Smooth muscle cell (in vitro differentiated cells): Measurements from ENCODE around the gene GFM1. TPM values are rescaled to one million over a fixed set of nuclear protein-coding genes. Genes with fewer than 3 reads are reported as not detected.
"Not testable (repeated sequence)": the region's sequence is repeated elsewhere in the genome, so short reads cannot be mapped to it uniquely, and the experiment has no call there.

Experiments used
- DNase-seq: peaks from one replicate; lab custom pipeline; 2025; ENCODE audit not compliant: unreplicated experiment; lab: John Stamatoyannopoulos, UW
- H2AFZ ChIP-seq: fragments of 200-600 bp; sonication (generic); 2 replicates; pipeline ENCODE4 v1.6.0; 2016; ENCODE audit warnings: antibody characterized with exemption, low read depth, mild to moderate bottlenecking
- H3F3A ChIP-seq: fragments of 200-600 bp; sonication (generic); 2 replicates; pipeline ENCODE4 v1.6.0; 2017; ENCODE audit warnings: antibody characterized with exemption, low read depth
- H3K27ac ChIP-seq: fragments of 200-600 bp; sonication (generic); 2 replicates; pipeline ENCODE4 v1.5.1; 2016; ENCODE audit warnings: low read depth, mild to moderate bottlenecking
- H3K27me3 ChIP-seq: fragments of 200-600 bp; sonication (generic); 2 replicates; pipeline ENCODE4 v1.6.1; 2016; ENCODE audit warnings: low read depth, mild to moderate bottlenecking
- H3K36me3 ChIP-seq: fragments of 200-600 bp; sonication (generic); 2 replicates; pipeline ENCODE4 v1.5.1; 2016; ENCODE audit warnings: low read depth
- H3K4me1 ChIP-seq: fragments of 200-600 bp; sonication (generic); 2 replicates; pipeline ENCODE4 v1.5.1; 2016; ENCODE audit warnings: low read depth
- H3K4me2 ChIP-seq: fragments of 200-600 bp; sonication (generic); 2 replicates; pipeline ENCODE4 v1.6.0; 2016; ENCODE audit warnings: mild to moderate bottlenecking
- H3K4me3 ChIP-seq: fragments of 200-600 bp; sonication (generic); 2 replicates; pipeline ENCODE4 v1.5.1; 2016; ENCODE audit warnings: mild to moderate bottlenecking
- H3K79me2 ChIP-seq: fragments of 200-600 bp; sonication (generic); 2 replicates; pipeline ENCODE4 v1.6.0; 2016; ENCODE audit warnings: low read depth, mild to moderate bottlenecking
- H3K9ac ChIP-seq: fragments of 200-600 bp; sonication (generic); 2 replicates; pipeline ENCODE4 v1.6.0; 2016; ENCODE audit warnings: low read depth
- H3K9me3 ChIP-seq: fragments of 200-600 bp; sonication (generic); replicated peaks from 2 replicates; pipeline ENCODE4 v1.5.1; 2016; ENCODE audit warnings: low read depth
- H4K20me1 ChIP-seq: fragments of 200-600 bp; sonication (generic); 2 replicates; pipeline ENCODE4 v1.6.0; 2016; ENCODE audit warnings: low read depth
- WGBS: methylation state at CpG from one replicate; pipeline ENCODE4 v1.1.7; 2016; ENCODE audit warnings: low lambda C conversion rate; 5-methylcytosine and 5-hydroxymethylcytosine counted together
- polyA plus RNA-seq: library from polyadenylated mRNA; unstranded; fragments of >200 nt; fragmentation: Nextera tagmentation; extraction: Ambion mirVana; gene quantifications from 2 replicates; pipeline ENCODE4 v1.2.1, GENCODE V29; 2016
- total RNA-seq: library from RNA; depleted of rRNA; stranded (reverse); fragments of >200 nt; gene quantifications from 2 replicates; pipeline ENCODE4 v1.2.3, GENCODE V29; 2014
- TF ChIP-seq, protein P1 (sequence below): fragments of 200-600 bp; sonication (generic); IDR thresholded peaks from 2 replicates; pipeline ENCODE4 v1.5.1; 2017; ENCODE audit warnings: borderline replicate concordance, mild to moderate bottlenecking, antibody characterized with exemption; ENCODE audit not compliant: insufficient read depth, poor library complexity, severe bottlenecking

The GFM1 gene
- total and polyA plus RNA-seq, 2 experiments from 2014 or later = 19.4 to 34.9 TPM

DNA sequence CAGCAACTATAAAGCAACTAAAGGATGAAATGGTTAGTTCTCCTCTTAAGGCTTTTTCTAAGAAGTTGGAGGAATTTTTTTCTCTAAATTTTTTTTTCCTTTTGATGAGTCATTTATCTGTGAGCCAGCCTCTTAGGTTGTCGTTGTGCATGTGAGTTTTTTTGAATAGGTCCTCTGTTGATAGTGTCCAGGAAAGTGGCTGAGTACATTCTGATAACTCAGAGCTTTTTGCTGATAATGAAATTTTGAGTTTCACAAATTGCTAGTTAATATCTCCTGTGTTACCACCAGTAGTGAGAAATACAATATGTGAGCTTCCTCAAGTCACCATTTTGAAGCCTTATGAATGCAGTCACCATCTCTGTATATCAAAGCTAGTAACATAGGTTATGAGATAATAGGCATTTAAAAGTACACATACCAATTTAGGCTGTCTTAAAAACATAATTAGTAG lies 35.2 kb downstream of the GFM1 start:
- Histone ChIP-seq H3K27ac (no peak overlapping the region), H3F3A (no peaks in the 10 kb centered on the region), H3K27me3 (no peaks in the 10 kb centered on the region), H3K36me3 (no peaks in the 10 kb centered on the region), H3K4me2 (peak overlapping the region; percentile 25), H3K4me1 (no peaks in the 10 kb centered on the region), H2AFZ (no peak overlapping the region), H3K4me3 (no peak overlapping the region), H4K20me1 (no peaks in the 10 kb centered on the region), H3K9ac (no peak overlapping the region), H3K79me2 (no peaks in the 10 kb centered on the region), H3K9me3 (no peaks in the 10 kb centered on the region)
- 0% methylated on average over 1 of the region's 1 CpG for WGBS
- TF ChIP-seq, protein P1, sequence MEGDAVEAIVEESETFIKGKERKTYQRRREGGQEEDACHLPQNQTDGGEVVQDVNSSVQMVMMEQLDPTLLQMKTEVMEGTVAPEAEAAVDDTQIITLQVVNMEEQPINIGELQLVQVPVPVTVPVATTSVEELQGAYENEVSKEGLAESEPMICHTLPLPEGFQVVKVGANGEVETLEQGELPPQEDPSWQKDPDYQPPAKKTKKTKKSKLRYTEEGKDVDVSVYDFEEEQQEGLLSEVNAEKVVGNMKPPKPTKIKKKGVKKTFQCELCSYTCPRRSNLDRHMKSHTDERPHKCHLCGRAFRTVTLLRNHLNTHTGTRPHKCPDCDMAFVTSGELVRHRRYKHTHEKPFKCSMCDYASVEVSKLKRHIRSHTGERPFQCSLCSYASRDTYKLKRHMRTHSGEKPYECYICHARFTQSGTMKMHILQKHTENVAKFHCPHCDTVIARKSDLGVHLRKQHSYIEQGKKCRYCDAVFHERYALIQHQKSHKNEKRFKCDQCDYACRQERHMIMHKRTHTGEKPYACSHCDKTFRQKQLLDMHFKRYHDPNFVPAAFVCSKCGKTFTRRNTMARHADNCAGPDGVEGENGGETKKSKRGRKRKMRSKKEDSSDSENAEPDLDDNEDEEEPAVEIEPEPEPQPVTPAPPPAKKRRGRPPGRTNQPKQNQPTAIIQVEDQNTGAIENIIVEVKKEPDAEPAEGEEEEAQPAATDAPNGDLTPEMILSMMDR = no peak
- DNase-seq = no peak

DNA sequence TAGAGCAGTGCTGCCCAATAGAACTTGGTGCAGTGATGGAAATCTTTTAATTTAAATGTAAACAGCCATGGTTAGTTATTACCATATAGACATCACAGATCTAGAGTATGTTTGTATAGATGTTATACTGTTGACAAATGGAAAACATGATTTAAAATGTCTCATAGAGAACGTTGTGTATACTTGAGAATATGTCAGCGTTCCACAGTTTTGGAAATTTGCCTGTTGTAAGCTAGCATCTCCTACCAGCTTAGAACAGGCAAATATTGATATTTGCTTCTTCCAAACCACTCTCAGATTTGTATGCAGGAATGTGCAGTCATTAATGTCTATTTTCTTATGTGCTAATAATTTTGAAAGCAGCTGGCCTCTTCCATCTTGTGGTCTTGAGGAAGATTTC lies 36.5 kb downstream of the GFM1 start:
- Histone ChIP-seq H2AFZ (no peak overlapping the region), H3K27ac (no peak overlapping the region), H4K20me1 (no peaks in the 10 kb centered on the region), H3K9me3 (no peaks in the 10 kb centered on the region), H3K9ac (no peak overlapping the region), H3K4me1 (no peaks in the 10 kb centered on the region), H3K79me2 (no peaks in the 10 kb centered on the region), H3K4me2 (no peak overlapping the region), H3K36me3 (no peaks in the 10 kb centered on the region), H3F3A (no peaks in the 10 kb centered on the region), H3K27me3 (no peaks in the 10 kb centered on the region), H3K4me3 (no peak overlapping the region)
- DNase-seq = no peak
- WGBS = 96% methylated on average over 2 of the region's 2 CpGs
- TF ChIP-seq, protein P1 = no peak

DNA sequence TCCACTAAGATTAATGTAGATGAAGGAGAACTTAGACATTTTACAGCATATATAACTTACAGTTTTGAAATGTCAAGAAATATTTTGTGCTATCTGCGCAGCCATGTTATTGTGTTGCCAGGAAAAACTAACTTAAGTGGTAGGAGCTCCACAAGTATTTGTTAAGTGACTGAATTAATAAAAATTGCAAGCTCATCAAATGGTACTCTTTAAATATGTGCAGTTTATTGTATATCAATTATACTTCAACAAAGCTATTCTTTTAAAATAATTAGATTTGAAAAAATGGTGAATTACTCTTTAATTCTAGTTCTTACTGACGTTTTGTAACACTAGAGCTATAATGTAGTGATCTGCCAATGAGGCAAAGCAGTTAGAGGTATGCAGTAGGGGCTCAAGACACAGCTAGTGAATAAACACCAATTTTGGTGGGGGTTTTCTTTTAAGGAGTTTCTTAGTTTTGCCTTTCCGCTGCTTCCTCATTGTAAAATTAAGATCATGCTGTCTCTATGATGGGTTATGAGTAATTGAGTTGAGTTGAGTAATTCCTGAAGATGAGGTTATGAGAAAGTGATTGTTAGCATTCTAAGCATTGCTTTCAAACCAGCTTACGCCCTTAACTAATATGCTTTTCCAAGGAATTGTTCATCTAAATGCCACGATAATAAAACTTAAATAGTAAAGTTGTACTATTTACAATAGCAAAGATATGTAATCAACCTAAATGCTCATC lies 39.1 kb downstream of the GFM1 start:
- no peak for DNase-seq
- Histone ChIP-seq H2AFZ (no peak overlapping the region), H3K4me1 (no peaks in the 10 kb centered on the region), H4K20me1 (no peaks in the 10 kb centered on the region), H3K4me2 (no peak overlapping the region), H3K36me3 (no peaks in the 10 kb centered on the region), H3K79me2 (no peaks in the 10 kb centered on the region), H3K9me3 (no peaks in the 10 kb centered on the region), H3K27me3 (no peaks in the 10 kb centered on the region), H3K27ac (no peak overlapping the region), H3K4me3 (no peak overlapping the region), H3F3A (no peaks in the 10 kb centered on the region), H3K9ac (no peak overlapping the region)
- 79% methylated on average over 5 of the region's 5 CpGs for WGBS
- TF ChIP-seq, protein P1 = no peak

DNA sequence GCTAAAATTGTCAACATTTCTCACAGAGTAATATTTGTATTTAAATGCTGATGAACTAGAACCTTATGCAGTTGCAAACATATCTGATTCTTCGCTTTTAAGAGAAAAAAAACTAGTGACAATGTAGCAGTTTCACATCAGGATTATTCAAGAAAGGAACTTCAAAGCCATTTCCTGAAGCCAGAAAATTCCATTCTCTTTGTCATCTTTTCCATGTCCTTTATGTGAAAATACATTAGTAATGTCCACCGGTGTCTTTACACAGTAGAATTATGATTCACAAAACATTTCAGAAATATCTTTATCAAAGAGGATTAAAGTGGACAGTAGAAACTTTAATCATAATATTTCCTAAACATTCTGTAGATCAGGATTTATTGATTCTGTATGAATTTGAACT lies 40.8 kb downstream of the GFM1 start:
- Histone ChIP-seq H3F3A (no peaks in the 10 kb centered on the region), H3K27ac (no peak overlapping the region), H3K9ac (no peak overlapping the region), H3K4me3 (no peak overlapping the region), H3K79me2 (no peaks in the 10 kb centered on the region), H2AFZ (no peak overlapping the region), H3K4me2 (no peak overlapping the region), H3K36me3 (no peaks in the 10 kb centered on the region), H4K20me1 (no peaks in the 10 kb centered on the region), H3K27me3 (no peaks in the 10 kb centered on the region), H3K9me3 (no peaks in the 10 kb centered on the region), H3K4me1 (no peaks in the 10 kb centered on the region)
- 69% methylated on average over 2 of the region's 2 CpGs for WGBS
- DNase-seq = no peak
- TF ChIP-seq, protein P1 = no peak

DNA sequence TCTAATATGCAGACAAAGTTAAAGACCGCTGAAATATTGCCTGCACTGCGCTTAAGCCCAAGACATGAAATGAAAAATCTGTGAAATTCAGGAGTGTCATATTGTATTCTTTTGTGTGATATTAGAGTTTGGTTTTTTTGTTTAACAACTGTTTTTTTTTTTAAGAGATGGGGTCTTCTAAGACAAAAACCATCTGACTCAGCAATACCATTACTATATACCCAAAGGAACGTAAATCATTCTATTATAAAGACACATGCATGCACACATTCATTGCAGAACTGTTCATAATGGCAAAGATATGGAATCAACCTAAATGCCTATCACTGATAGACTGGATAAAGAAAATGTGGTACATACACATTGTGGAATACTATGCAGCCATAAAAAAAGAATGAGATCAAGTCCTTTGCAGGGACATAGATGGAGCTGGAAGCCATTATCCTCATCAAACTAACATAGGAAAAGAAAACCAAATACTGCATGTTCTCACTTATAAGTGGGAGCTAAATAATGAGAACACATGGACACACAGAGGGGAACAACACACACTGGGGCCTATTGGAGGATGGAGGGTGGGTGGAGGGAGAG lies 49.6 kb downstream of the GFM1 start:
- not testable (repeated sequence) for H3K9ac ChIP-seq, H3K4me3 ChIP-seq, H3K9me3 ChIP-seq, H3K4me1 ChIP-seq, H3K4me2 ChIP-seq, H3F3A ChIP-seq, H3K79me2 ChIP-seq, H4K20me1 ChIP-seq, H3K27ac ChIP-seq, DNase-seq, H2AFZ ChIP-seq, H3K27me3 ChIP-seq
- 48% methylated on average over 3 of the region's 3 CpGs for WGBS
- peaks cover 12% of the 10 kb centered on the region for H3K36me3 ChIP-seq
